RKO (cell line): ENCODE data around the gene MSMP.

ENCODE experiments used
- DNase-seq: peaks from one replicate; pipeline ENCODE4 v3.0.0-alpha.2; 2016; ENCODE audit warnings: low spot score

MSMP gene

GRCh38 chr9:35718721-35719511, 35.2 kb downstream of the MSMP start:
- DNase-seq: no peak

GRCh38 chr9:35717132-35717870, 36.8 kb downstream of the MSMP start:
- DNase-seq: no peak

- peak; percentile 25 for DNase-seq
Observed at GRCh38 chr9:35716230-35716629, 37.8 kb downstream of the MSMP start.

GRCh38 chr9:35714579-35715252, 39.4 kb downstream of the MSMP start:
- DNase-seq: no peak

GRCh38 chr9:35714123-35714522, 40.0 kb downstream of the MSMP start:
- no peak for DNase-seq

- no peak for DNase-seq
Observed at GRCh38 chr9:35713578-35713977, 40.5 kb downstream of the MSMP start.

GRCh38 chr9:35712762-35713400, 41.2 kb downstream of the MSMP start:
- DNase-seq: no peak

GRCh38 chr9:35711501-35712428, 42.3 kb downstream of the MSMP start:
- no peak for DNase-seq

- DNase-seq: no peak
Observed at GRCh38 chr9:35710818-35711500, 43.1 kb downstream of the MSMP start.

GRCh38 chr9:35708146-35708545, 45.9 kb downstream of the MSMP start:
- no peak for DNase-seq

- DNase-seq: no peak
Observed at GRCh38 chr9:35706951-35707350, 47.1 kb downstream of the MSMP start.

GRCh38 chr9:35705836-35706430, 48.1 kb downstream of the MSMP start:
- no peak for DNase-seq

- no peak for DNase-seq
Observed at GRCh38 chr9:35705372-35705771, 48.7 kb downstream of the MSMP start.

- no peak for DNase-seq
Observed at GRCh38 chr9:35703906-35704672, 50.0 kb downstream of the MSMP start.
